GM18907 (cell line): ENCODE measurements around the gene UBE2QL1.
"Not testable (repeated sequence)": the region's sequence is repeated elsewhere in the genome, so short reads cannot be mapped to it uniquely, and the experiment has no call there.

Source experiments
- ATAC-seq: cut with Tn5 transposase; IDR thresholded peaks from one replicate; pipeline ENCODE4 v1.9.1; 2021; ENCODE audit warnings: mild to moderate bottlenecking, moderate library complexity; ENCODE audit not compliant: unreplicated experiment

UBE2QL1 gene

GRCh38 chr5:6494939-6495338 lies 46.3 kb downstream of the UBE2QL1 start:
- no peak for ATAC-seq

DNA sequence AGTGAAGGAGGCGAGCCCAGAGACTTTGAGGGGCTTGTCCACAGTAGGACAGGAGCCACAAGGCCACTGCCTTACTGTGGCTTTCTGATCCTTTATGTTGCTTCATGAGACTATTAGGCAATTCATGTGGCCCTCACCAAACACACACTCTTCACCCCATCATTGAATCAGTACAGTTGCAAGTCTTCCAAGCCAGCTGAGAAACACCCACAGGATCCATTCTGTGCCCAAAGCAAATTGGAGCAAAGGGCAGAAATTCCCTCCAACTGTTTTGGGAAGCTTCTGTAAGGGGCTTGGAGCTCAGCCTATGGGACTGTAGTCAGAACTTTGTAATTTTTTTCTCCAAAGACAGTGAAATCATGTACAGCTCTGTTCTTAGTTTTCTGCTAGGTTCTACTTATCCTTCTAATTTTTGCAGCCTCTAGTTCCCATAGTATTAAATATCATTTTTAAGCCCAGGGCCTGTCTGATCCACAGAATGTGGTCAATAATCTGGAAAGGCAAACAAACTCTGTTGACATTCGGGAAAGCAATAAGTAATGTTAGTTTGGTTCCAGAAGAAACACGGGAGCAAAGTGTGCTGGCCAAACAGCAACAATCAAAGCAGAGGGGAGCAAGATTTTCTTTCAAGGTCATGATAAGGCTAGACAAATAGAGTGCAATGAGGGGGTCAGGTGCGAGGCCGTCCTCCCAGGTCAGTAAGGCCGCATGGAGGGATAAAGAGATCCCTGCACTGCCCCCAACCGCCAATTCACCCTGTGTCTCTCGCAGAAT lies 47.0 kb downstream of the UBE2QL1 start:
- no peak for ATAC-seq

DNA sequence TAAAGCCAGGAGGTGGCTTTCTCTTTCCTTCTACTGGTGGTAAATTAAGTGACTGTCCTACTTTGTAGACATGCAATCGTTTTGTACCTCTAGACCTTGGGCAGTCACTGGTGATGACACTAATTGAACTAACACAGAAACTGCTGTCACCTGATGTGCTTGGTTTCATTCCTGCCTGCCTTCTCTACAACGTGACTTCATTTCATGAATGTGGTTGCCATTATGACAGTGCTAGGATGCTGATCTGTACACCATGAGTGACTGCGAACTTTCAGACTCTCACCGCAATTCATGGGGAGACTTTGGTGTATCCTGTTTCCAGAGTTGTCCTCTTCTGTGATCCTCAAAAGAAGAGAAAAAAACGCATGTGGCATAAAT lies 47.5 kb downstream of the UBE2QL1 start:
- ATAC-seq: peak; percentile 96

DNA sequence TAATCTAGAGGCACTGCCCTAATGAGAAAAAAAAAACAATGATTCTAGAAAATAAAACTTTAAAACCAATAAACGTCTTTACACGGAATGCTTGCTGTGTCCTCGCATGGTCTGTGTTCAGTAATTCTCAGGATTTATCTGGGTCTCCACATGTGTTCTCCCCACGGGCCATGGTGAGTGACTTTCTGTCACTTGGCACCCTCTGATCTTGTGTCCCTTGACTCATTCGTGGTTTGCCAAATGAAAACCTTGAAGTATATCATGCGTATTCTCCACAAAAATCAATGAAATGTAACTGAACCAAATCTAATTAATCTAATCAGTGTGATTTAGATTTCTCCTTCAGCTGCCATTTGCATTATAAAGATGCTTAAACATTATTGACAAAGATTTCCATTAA lies 48.0 kb downstream of the UBE2QL1 start:
- no peak for ATAC-seq

DNA sequence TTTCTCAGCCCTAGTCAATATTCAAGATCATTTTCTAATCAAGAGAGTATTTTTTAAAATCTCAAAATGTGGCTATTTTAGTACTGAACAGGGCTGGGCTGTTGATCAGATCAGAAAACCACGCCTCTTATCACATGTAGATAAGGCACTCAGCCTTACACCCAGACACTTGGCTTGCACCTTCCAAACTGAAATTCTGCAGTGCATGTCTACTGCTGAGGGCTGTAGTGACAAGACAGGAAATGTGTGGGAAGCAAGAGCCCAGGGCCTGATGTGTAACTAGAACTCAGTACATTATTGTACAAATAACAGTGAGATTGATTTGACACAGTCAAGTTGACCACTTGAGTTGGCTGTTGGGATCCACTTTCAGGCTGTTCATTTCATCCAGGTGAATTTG lies 48.6 kb downstream of the UBE2QL1 start:
- ATAC-seq: peak; percentile 23

- no peak for ATAC-seq
Observed at GRCh38 chr5:6498968-6499367, 50.3 kb downstream of the UBE2QL1 start.

DNA sequence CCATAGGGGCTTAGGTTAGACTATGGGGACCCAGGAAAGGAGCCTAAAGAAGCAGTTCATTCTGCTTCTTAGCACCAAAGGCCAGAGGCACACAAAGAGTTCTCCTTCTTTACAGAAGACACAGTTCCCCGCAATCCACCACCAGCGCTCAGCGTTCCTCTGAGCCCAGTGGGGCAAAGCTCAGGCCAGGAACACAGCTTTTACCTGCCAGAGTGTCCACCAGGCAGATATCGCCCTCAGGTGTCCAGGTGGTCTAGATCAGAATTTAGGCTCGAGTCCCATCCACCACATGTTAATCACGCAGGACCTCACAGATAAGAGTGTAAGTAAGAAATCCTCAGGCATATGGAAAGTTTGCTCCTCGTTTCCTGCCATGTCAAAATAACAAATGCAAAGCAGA lies 53.0 kb downstream of the UBE2QL1 start:
- no peak for ATAC-seq

GRCh38 chr5:6502421-6502820 lies 53.8 kb downstream of the UBE2QL1 start:
- ATAC-seq: no peak

- no peak for ATAC-seq
Observed at GRCh38 chr5:6503342-6503741, 54.7 kb downstream of the UBE2QL1 start.

GRCh38 chr5:6504677-6505415 lies 56.2 kb downstream of the UBE2QL1 start:
- no peak for ATAC-seq

- ATAC-seq: no peak
Observed at GRCh38 chr5:6505416-6505755, 56.7 kb downstream of the UBE2QL1 start.

GRCh38 chr5:6505783-6506557 lies 57.3 kb downstream of the UBE2QL1 start:
- ATAC-seq: no peak

DNA sequence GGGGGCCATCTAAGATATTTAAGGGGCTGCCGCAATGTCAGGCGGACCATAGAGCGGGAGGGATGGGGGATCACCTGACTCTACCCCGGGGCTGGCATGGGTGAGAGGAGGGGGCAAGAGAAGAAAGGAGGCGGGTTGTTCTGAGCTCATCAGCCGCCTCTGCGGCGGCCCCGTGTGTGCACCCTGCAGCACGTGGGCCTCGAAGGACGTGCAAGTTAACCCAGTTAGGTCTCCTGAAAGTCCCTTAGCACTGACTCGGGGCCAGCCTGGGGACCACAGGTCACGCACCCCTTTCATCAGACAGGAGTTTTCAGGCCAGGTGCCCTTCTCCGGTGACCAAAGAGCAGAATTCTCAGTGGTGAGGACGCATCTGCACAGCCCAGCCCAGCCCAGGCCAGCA lies 58.0 kb downstream of the UBE2QL1 start:
- no peak for ATAC-seq

GRCh38 chr5:6508931-6509330 lies 60.3 kb downstream of the UBE2QL1 start:
- no peak for ATAC-seq

DNA sequence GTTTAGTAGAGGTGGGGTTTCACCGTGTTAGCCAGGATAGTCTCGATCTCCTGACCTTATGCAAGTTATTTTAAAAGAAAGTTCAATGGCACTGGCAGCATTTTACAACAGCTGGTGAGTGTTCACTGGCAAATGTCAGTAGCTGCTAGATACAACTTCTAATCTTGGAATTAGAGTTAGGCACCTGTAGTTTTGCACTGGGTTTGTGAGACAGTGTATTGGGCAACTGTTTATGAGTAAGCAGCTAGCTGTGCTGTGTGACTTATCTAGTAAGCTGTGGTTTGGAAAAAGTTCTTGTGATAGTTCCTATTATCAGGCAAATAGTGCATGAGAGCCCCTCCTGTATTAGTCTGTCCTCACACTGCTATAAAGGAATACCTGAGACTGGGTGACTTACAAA lies 61.5 kb downstream of the UBE2QL1 start:
- ATAC-seq: no peak

DNA sequence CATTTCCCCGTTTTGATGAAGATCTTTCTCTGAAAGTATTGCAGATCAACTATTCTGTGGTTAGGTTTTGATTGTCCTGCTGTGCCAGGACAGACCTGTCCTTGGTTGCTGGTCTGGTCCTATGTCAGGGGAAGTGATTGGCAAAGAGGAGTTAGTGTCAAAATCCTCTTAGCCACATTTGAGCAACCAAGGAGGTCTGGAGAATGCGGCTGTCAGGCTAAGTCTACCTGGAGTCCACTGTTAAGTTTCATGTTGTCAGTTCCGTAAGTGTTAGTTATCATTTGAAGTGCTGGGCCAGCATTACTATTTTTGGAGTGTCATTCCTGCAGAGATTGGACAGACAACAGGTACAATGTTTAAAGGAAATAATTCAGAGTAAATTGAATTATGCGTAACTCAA lies 62.3 kb downstream of the UBE2QL1 start:
- ATAC-seq: no peak

- not testable (repeated sequence) for ATAC-seq
Observed at GRCh38 chr5:6515812-6516211, 67.2 kb downstream of the UBE2QL1 start.

DNA sequence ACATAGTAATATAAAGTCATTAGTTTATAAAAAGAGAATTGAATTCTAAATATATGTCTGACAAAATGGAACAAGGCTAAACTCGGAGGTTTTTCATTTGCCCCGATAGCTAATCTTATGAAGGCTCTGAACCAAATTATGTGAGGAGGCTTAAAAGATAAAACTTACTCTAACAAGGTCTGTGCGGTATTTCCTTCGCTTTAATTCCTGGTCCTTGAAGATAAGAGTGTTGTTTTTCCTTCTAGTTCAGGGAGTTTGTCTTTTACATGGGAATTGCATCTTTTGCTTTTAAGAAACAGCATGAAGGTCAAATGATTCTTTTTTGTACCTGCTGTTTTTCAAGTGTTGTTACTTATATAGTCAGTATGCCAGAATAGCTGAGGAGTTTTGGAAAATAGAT lies 68.2 kb downstream of the UBE2QL1 start:
- ATAC-seq: no peak

GRCh38 chr5:6517510-6517909 lies 68.9 kb downstream of the UBE2QL1 start:
- no peak for ATAC-seq

DNA sequence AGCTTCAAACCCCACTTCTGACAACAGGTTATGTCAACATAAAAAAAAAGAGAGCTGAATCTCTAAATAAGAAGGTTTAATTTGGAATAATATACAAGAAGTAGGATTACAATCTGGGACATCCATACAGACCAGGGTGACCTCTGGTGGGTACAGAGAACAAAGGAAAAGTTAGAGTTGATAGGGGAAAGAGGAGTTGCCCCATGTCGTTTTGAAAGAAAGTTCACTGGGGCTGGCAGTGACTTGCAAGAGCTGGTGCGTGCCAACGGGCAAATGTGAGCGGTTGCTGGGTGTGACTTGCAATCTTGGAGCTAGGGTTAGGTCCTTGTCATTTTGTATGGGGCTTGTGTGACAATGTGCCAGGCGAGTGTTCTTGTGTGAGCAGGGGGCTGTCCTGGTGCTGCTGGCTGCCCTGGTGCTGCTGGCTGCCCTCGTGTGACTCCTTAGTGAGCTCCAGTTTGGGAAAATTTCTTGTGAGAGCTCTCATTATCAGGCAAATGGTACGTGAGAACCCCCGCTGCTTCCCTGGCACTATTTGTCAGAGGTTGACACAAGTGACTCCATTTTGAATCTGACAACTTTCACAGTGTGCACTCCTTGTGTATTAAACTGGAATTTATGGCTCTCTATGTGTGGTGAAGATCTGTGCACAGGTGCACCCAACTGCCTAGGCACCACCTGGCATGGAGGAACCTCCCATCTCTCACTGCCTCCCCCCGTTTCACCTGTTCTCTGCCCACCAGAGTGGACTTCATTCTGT lies 69.8 kb downstream of the UBE2QL1 start:
- ATAC-seq: no peak

GRCh38 chr5:6520201-6520600 lies 71.5 kb downstream of the UBE2QL1 start:
- no peak for ATAC-seq
